HFF-Myc (cell line): ENCODE results near the gene PTAFR.
A peak's percentile ranks its signal among the peaks of the same experiment; 100 is the strongest.

Experiments used
- DNase-seq: peaks from one replicate; pipeline ENCODE4 v3.0.0-alpha.2; 2011; ENCODE audit warnings: low read depth; ENCODE audit errors: extremely low read depth
- H3K4me3 ChIP-seq: replicated peaks from 2 replicates; pipeline ENCODE4 v1.5.1; 2011; ENCODE audit warnings: low read depth, mild to moderate bottlenecking, control low read depth, low read length
- TF ChIP-seq, protein P1 (sequence below): IDR thresholded peaks from 2 replicates; pipeline ENCODE4 v1.5.1; 2012; ENCODE audit warnings: mild to moderate bottlenecking, low read depth, low read length, control low read depth; ENCODE audit errors: missing control alignments

The PTAFR gene

DNA sequence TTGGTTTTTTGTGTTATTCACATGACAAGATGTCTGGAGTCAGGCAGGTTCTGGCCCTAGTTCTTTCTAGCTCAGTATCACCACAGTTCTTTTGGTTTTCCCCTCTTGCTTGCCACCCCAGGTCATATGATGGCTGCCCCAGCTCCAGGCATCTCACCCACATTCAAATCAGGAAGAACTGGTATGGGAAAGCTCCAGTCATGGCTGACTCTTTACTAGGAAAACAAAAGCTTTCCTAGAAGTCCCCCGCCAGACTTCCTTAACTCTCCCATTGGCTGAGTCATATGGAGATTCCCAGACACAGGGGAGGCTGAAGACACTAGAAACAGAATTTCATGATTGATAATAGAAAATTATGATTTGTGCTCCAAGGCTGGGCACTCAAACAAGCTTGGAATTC is 65.9 kb downstream of the PTAFR start:
- TF ChIP-seq, protein P1, sequence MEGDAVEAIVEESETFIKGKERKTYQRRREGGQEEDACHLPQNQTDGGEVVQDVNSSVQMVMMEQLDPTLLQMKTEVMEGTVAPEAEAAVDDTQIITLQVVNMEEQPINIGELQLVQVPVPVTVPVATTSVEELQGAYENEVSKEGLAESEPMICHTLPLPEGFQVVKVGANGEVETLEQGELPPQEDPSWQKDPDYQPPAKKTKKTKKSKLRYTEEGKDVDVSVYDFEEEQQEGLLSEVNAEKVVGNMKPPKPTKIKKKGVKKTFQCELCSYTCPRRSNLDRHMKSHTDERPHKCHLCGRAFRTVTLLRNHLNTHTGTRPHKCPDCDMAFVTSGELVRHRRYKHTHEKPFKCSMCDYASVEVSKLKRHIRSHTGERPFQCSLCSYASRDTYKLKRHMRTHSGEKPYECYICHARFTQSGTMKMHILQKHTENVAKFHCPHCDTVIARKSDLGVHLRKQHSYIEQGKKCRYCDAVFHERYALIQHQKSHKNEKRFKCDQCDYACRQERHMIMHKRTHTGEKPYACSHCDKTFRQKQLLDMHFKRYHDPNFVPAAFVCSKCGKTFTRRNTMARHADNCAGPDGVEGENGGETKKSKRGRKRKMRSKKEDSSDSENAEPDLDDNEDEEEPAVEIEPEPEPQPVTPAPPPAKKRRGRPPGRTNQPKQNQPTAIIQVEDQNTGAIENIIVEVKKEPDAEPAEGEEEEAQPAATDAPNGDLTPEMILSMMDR: no peak

DNA sequence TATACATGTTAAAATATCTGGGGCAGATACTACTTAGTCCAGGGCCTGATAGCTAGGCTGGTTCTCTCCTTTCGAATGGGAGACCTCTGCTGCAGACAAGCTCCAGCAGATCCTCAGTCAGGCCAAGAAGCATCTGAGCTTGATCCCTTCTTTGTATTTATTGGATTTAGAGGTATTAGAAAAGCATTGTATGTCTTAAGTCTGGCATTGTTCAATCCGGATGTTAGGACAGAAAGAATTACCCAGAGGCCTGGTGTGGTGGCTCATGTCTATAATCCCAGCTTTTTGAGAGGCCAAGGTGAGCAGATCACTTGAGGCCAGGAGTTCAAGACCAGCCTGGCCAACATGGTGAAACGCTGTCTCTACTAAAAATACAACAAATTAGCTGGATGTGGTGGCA is 66.9 kb downstream of the PTAFR start:
- TF ChIP-seq, protein P1: no peak
- no peak overlapping the region for H3K4me3 ChIP-seq
- DNase-seq: no peak

More for the DNA sequence above, 65.9 kb downstream of the PTAFR start:
- DNase-seq: no peak
- no peak overlapping the region for H3K4me3 ChIP-seq

DNA sequence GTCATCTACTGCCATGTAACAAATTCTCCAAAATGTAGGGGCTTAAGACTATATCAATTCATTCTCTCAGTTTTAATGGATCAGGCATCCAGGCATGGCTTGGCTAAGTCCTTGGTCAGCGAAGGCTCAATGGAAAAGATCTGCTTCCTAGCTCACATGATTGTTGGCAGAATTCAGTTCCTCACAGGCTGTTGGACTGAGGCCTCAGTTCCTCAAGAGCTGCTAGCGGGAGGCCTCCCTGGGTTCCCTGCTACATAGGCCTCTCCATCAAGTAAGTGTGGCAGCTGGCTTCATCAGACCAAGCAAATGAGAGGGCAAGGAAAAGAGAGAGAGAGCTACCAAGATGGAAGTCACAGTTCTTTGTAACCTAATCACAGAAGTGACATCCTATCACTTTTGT is 68.5 kb downstream of the PTAFR start:
- H3K4me3 ChIP-seq: no peak overlapping the region
- no peak for DNase-seq
- TF ChIP-seq, protein P1: no peak

DNA sequence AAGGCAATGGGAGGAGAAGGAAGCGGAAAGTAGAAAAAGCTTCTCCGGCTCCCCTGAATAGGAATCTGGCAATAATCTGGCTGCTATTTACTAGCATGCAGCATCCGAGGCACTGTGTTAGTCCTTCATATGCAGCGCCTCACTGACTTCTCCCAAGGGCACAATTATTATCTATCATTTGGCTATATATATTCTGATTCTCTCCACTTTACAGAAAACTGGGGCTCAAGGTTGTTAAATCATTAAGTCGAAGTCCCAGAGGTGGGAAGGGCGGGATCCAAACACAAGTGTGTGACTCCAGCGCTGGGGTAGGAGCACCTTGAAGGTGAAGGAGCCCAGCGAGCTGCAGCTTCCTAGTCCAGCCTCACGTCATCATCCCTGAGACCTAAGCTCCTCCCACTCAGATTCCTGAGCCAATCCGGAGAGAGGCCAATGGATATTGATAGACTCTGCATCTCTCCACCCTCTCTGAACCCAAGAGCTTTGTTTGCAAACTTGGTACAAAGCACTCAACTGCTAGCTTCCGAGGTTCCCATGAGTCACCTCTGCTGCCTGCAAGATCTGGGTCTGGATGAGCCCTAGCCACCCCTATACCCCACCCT is 71.5 kb downstream of the PTAFR start:
- no peak for DNase-seq
- TF ChIP-seq, protein P1: no peak
- 0 out of 2 replicates have a peak overlapping the region, but pooled peaks have one; percentile 23 for H3K4me3 ChIP-seq

DNA sequence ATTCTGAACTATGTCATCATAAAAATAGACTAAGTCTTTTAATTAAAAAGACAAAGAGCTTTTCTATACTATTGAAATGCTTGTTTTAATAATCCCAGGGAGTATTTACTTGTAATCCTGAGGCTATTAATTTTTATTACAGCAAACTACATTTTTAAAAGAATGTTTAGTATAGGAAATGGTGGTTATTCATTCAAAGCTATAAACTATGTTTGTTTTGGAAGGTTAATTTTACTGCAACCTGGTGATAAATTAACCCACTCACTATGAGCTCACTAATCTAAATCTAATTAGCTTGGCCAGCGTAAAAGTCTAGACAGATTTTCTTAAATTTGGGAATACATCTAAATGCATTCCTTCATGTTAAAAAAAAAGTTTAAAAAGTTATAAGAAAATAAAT is 74.3 kb downstream of the PTAFR start:
- TF ChIP-seq, protein P1: no peak
- DNase-seq: no peak
- H3K4me3 ChIP-seq: no peak overlapping the region

DNA sequence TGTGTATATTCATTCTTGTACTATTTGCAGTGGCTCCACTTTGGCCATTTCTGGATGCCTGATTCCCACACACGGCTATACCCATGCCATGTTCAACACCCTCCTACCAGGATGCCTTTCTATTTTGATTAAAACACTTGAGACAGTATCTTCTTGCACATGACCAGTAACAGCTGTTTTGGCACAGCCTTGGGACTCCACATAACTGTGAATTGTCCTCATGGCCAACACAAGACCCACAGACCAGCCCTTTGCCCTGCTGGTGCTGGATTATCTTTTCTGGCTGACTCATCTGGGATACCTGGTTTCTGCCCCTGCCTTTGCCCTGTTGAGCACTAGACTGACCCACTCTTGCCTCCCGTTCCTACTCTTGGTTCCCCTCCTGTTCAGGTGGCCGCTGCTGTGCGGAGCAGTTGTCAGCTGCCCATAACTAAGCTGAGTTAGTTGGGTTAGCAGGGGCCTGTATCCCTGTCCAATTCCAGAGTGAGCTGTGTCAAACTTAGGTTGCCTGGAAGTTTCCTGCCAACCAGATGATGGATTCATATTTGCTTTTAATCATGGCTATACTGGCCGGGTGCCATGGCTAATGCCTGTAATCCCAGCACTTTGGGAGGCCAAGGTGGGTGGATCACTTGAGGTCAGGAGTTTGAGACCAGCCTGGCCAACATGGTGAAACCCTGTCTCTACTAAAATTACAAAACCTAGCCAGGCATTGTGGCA is 77.3 kb downstream of the PTAFR start:
- DNase-seq: no peak
- TF ChIP-seq, protein P1: no peak
- H3K4me3 ChIP-seq: no peak overlapping the region
